Stimulated activated naive CD4-positive, alpha-beta T cell (primary cell): ENCODE measurements around the gene STRN4.

ENCODE experiments used
- DNase-seq, 6 experiments: peaks; one replicate each; lab custom pipeline; 2025; lab: John Stamatoyannopoulos, UW

STRN4 gene

GRCh38 chr19:46726551-46726950, 19.7 kb downstream of the STRN4 start:
- no peak for DNase-seq

- DNase-seq = no peak
Observed at GRCh38 chr19:46725859-46726393, 20.3 kb downstream of the STRN4 start.

GRCh38 chr19:46725036-46725820, 21.0 kb downstream of the STRN4 start:
- DNase-seq = no peak

GRCh38 chr19:46724468-46724867, 21.8 kb downstream of the STRN4 start:
- no peak for DNase-seq

- DNase-seq = no peak
Observed at GRCh38 chr19:46723471-46723870, 22.8 kb downstream of the STRN4 start.

GRCh38 chr19:46723023-46723461, 23.2 kb downstream of the STRN4 start:
- DNase-seq = no peak

- no peak for DNase-seq
Observed at GRCh38 chr19:46722421-46723022, 23.7 kb downstream of the STRN4 start.

GRCh38 chr19:46722004-46722380, 24.3 kb downstream of the STRN4 start:
- no peak for DNase-seq

GRCh38 chr19:46721269-46722003, 24.8 kb downstream of the STRN4 start:
- DNase-seq = no peak

- no peak for DNase-seq
Observed at GRCh38 chr19:46720503-46721239, 25.6 kb downstream of the STRN4 start.

- no peak for DNase-seq
Observed at GRCh38 chr19:46719629-46720502, 26.4 kb downstream of the STRN4 start.

- no peak for DNase-seq
Observed at GRCh38 chr19:46718934-46719622, 27.2 kb downstream of the STRN4 start.

- DNase-seq = peak; percentile 42 to 82 (median 61)
Observed at GRCh38 chr19:46718157-46718933, 27.9 kb downstream of the STRN4 start.

- DNase-seq = peak in 4 of 6 experiments; percentile 39 to 57 (median 50)
Observed at GRCh38 chr19:46717716-46718143, 28.5 kb downstream of the STRN4 start.

- peak; percentile 60 to 83 (median 80) for DNase-seq
Observed at GRCh38 chr19:46717034-46717715, 29.1 kb downstream of the STRN4 start, which contains the start of gene PRKD2. PRKD2 (minus strand) TSS chr19:46717114; CDS start chr19:46716370, 744 bp downstream.

GRCh38 chr19:46716672-46717033, 29.6 kb downstream of the STRN4 start:
- DNase-seq = peak in 1 of 6 experiments; percentile 40

- peak in 2 of 6 experiments; percentile 3 to 18 for DNase-seq
Observed at GRCh38 chr19:46715975-46716671, 30.1 kb downstream of the STRN4 start.

- DNase-seq = peak in 1 of 6 experiments; percentile 12
Observed at GRCh38 chr19:46715620-46715974, 30.7 kb downstream of the STRN4 start.
